T47D (cell line): ENCODE measurements around the gene SCN2A.
"Not testable (repeated sequence)": the region's sequence is repeated elsewhere in the genome, so short reads cannot be mapped to it uniquely, and the experiment has no call there.

Experiments
- DNase-seq, 2 experiments: peaks; one replicate each; pipeline versions ENCODE4 v3.0.0 to v3.0.0-alpha.2; 2011 to 2012; ENCODE audit warnings: low read depth in 1 of 2, low spot score in 1 of 2
- JUND ChIP-seq: IDR thresholded peaks from 2 replicates; pipeline ENCODE4 v1.6.1; 2012; ENCODE audit warnings: low read depth
- in situ Hi-C: cut with HindIII; loops from 2 replicates; pipeline ENCODE4 v1.10.0; 2016; ENCODE audit warnings: low sequenced_read_pairs, low pct_unique_long_range_greater_than_20kb

SCN2A gene

GRCh38 chr2:165305391-165306096, 66.3 kb downstream of the SCN2A start:
- in situ Hi-C loops: no loop called here
- no peak for TF ChIP-seq JUND
- DNase-seq: no peak

GRCh38 chr2:165307317-165307716, 68.1 kb downstream of the SCN2A start:
- no peak for TF ChIP-seq JUND
- in situ Hi-C loops: no loop called here

GRCh38 chr2:165311949-165312348, 72.7 kb downstream of the SCN2A start:
- in situ Hi-C loops: no loop called here
- no peak for TF ChIP-seq JUND
- no peak for DNase-seq

More at GRCh38 chr2:165307317-165307716, 68.1 kb downstream of the SCN2A start:
- DNase-seq: no peak

DNA sequence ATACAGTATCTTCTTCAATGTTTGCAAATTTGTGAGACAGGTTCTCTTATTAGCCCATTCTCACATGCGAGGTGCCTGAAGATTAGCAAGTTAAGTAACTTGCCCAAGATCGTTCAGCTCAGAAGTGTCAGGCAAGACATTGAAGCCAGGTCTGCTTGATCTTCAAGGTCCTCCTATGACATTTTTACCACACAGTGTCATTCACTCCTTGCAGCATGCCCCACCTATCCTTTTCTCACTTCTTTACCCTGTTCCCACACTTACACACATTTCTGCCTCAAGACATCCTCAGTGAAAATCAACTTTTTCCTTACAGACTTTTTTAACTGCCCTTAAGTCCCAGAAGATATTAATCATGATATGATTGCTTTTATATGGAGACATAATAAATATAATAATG, 73.8 kb downstream of the SCN2A start:
- in situ Hi-C loops: no loop called here
- no peak for TF ChIP-seq JUND
- DNase-seq: no peak

DNA sequence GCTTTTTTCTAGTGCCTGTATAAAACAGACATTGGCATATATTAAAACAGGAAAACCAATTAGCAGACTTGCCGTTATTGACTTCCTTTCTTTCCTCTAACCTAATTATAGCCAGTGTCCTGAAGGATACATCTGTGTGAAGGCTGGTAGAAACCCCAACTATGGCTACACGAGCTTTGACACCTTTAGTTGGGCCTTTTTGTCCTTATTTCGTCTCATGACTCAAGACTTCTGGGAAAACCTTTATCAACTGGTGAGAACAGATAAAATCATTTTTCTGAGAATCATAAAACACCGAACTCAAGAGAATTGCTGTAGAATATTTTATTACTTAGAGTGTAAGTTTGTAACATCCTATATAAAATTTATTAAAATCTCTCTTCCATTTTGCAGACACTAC, 74.3 kb downstream of the SCN2A start:
- TF ChIP-seq JUND: no peak
- DNase-seq: no peak
- in situ Hi-C loops: no loop called here

DNA sequence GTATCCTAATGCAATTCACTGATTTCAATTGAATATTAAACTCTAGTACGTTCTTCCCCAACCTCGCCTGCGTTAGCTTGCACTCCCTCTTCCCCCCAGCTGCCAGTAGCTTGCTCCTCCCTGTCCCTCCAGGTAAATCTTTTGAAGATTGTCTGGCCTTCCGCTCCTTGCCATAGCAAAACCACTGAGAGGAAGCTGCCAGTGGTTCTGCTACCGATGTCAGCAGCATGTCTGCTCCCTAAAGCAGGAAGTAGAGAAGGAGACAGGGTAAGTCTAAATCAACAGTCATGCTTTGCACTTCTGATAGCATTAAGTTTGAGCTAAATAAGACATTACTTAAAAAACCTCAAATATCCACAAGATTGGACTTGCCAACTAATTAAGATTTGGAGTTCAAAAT, 89.1 kb downstream of the SCN2A start:
- no peak for TF ChIP-seq JUND
- in situ Hi-C loops: no loop called here
- DNase-seq: no peak

DNA sequence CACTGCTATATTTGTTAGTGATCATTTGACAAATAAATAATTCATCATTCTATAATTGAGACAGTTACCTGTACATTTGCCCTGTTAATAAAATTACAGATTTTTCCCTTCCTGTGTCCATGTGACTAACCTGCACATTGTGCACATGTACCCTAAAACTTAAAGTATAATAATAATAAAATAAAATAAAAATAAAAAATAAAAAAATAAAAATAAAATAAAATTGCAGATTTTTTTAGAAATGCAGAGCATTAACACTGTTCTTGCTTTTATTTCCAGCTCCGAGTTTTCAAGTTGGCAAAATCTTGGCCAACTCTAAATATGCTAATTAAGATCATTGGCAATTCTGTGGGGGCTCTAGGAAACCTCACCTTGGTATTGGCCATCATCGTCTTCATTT, 105.1 kb downstream of the SCN2A start:
- DNase-seq, in situ Hi-C loops: not testable (repeated sequence)

DNA sequence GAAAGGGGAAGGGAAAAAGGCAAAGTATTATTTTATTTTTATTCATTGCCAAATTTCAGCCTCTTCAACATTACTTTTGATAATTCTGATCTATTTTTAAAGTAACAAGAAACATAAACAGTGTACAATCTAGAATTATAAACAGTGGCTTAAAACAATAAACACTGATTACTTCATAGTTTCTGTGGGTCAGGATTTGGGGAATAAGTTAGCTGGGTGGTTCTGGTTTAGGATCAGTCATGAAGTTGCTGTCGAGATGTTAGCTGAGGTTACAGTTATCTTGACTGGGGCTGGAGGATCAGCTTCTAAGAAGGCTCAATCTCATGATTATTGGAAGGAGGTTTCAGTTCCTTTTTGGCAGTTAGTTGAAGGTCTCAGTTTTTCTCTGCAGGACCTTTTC, 109.2 kb downstream of the SCN2A start:
- TF ChIP-seq JUND: no peak
- in situ Hi-C loops: no loop called here
- no peak for DNase-seq

- no peak for TF ChIP-seq JUND
- DNase-seq: no peak
- in situ Hi-C loops: no loop called here
These were observed 110.0 kb downstream of the SCN2A start for GRCh38 chr2:165349181-165349580.

GRCh38 chr2:165357758-165358157, 118.5 kb downstream of the SCN2A start:
- in situ Hi-C loops: no loop called here
- peak in 1 of 2 experiments; percentile 37 for DNase-seq

DNA sequence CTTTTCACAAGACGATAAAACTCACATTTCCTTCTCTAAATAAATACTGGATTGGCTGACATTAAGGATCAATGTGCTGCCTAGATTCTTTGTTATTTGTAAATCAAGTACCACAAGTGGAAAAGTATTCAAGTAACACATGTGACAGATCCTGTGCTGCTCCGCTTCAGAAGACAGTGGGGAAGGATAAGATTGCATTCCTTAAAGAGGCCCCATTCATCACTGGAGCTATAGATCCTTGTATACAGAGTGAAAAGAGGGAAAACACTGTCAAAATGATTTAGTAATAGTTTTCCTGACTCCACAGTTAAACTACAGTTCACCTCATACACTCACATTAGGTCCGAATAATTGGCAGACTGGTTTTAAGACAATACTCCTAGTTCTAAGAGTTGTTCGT, 122.3 kb downstream of the SCN2A start:
- TF ChIP-seq JUND: no peak
- in situ Hi-C loops: no loop called here
- no peak for DNase-seq

More at GRCh38 chr2:165357758-165358157, 118.5 kb downstream of the SCN2A start:
- no peak for TF ChIP-seq JUND

GRCh38 chr2:165369131-165369897, 130.1 kb downstream of the SCN2A start:
- TF ChIP-seq JUND: no peak
- DNase-seq: no peak
- in situ Hi-C loops: no loop called here

DNA sequence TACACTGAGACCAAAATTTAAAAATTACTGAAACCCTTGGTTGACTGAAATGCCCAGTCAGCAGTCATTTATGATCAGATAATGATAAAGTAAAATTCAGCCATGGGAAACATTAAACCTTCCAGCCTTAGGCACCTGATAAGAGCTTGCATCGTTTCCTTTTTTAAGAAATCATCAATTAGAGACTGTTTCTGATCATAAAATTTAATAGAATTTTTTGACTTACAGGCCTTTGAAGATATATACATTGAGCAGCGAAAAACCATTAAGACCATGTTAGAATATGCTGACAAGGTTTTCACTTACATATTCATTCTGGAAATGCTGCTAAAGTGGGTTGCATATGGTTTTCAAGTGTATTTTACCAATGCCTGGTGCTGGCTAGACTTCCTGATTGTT, 130.7 kb downstream of the SCN2A start:
- no peak for DNase-seq
- in situ Hi-C loops: no loop called here
- TF ChIP-seq JUND: no peak
